ENCODE measurements around the gene GPRASP3. TPM values are rescaled to one million over a fixed set of nuclear protein-coding genes. Genes with fewer than 3 reads are reported as not detected.

The GPRASP3 gene
- polyA plus RNA-seq, 1 donor from 2014 or later: 16.4 TPM

DNA sequence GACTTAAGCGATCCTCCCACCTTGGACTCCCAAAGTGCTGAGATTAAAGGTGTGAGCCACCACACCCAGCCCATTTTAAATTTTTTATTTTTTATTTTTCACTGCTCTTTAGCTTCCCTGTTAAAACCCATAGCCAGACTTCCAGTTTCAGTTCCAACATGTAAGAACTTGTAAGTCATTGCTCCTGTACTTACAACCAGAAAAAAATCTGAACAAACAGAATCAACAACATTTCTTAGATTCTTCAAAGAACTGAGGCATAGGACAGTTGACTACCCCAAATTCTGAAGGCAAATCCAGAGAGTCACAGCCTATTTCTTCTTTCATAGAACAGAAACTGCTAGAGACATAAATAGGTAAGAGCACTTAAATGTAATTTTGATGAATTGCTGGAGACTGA is 8.1 kb downstream of the GPRASP3 start:
- no peaks in the 10 kb centered on the region for H3K79me2 ChIP-seq (replicated peaks; ENCODE audit: insufficient read depth, low read length)
- no peak overlapping the region for H3K4me3 ChIP-seq (ENCODE audit: low read length)
- H3K4me2 ChIP-seq (ENCODE audit: low read length): no peak overlapping the region
- no peaks in the 10 kb centered on the region for H3K27me3 ChIP-seq (ENCODE audit: insufficient read depth, low read depth, low read length)
- no peaks in the 10 kb centered on the region for H3K36me3 ChIP-seq (ENCODE audit: insufficient read depth, low read length)
- H3K9me2 ChIP-seq (ENCODE audit: insufficient read depth, low read length): no peaks in the 10 kb centered on the region
- H3F3A ChIP-seq (ENCODE audit: insufficient read depth, low read length, poor library complexity, severe bottlenecking): no peaks in the 10 kb centered on the region
- no peak overlapping the region for H3K27ac ChIP-seq (ENCODE audit: low read length)
- no peak overlapping the region for H2AFZ ChIP-seq (ENCODE audit: low read depth, low read length)
- no peaks in the 10 kb centered on the region for H3K9me3 ChIP-seq (ENCODE audit: low read length)
- no peak overlapping the region for H3K9ac ChIP-seq (ENCODE audit: low read length)
- H4K20me1 ChIP-seq (ENCODE audit: insufficient read depth): no peaks in the 10 kb centered on the region
- TF ChIP-seq EZH2 (IDR thresholded peaks at IDR 0.05; ENCODE audit: borderline replicate concordance, insufficient read depth, low read length, poor library complexity, severe bottlenecking) (no peak), EP300 (conservative IDR thresholded peaks at IDR 0.05; ENCODE audit: poor library complexity, severe bottlenecking) (no peak), RAD21 (conservative IDR thresholded peaks at IDR 0.05) (no peak), TAF1 (IDR thresholded peaks at IDR 0.05; ENCODE audit: low read depth) (no peak), POLR2AphosphoS5 (IDR thresholded peaks at IDR 0.05) (no peak), MXI1 (conservative IDR thresholded peaks at IDR 0.05; ENCODE audit: poor library complexity, severe bottlenecking) (no peak)
- TF ChIP-seq, protein P1, sequence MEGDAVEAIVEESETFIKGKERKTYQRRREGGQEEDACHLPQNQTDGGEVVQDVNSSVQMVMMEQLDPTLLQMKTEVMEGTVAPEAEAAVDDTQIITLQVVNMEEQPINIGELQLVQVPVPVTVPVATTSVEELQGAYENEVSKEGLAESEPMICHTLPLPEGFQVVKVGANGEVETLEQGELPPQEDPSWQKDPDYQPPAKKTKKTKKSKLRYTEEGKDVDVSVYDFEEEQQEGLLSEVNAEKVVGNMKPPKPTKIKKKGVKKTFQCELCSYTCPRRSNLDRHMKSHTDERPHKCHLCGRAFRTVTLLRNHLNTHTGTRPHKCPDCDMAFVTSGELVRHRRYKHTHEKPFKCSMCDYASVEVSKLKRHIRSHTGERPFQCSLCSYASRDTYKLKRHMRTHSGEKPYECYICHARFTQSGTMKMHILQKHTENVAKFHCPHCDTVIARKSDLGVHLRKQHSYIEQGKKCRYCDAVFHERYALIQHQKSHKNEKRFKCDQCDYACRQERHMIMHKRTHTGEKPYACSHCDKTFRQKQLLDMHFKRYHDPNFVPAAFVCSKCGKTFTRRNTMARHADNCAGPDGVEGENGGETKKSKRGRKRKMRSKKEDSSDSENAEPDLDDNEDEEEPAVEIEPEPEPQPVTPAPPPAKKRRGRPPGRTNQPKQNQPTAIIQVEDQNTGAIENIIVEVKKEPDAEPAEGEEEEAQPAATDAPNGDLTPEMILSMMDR (IDR thresholded peaks at IDR 0.05; ENCODE audit: poor library complexity, severe bottlenecking): no peak
- TF ChIP-seq, protein P2, sequence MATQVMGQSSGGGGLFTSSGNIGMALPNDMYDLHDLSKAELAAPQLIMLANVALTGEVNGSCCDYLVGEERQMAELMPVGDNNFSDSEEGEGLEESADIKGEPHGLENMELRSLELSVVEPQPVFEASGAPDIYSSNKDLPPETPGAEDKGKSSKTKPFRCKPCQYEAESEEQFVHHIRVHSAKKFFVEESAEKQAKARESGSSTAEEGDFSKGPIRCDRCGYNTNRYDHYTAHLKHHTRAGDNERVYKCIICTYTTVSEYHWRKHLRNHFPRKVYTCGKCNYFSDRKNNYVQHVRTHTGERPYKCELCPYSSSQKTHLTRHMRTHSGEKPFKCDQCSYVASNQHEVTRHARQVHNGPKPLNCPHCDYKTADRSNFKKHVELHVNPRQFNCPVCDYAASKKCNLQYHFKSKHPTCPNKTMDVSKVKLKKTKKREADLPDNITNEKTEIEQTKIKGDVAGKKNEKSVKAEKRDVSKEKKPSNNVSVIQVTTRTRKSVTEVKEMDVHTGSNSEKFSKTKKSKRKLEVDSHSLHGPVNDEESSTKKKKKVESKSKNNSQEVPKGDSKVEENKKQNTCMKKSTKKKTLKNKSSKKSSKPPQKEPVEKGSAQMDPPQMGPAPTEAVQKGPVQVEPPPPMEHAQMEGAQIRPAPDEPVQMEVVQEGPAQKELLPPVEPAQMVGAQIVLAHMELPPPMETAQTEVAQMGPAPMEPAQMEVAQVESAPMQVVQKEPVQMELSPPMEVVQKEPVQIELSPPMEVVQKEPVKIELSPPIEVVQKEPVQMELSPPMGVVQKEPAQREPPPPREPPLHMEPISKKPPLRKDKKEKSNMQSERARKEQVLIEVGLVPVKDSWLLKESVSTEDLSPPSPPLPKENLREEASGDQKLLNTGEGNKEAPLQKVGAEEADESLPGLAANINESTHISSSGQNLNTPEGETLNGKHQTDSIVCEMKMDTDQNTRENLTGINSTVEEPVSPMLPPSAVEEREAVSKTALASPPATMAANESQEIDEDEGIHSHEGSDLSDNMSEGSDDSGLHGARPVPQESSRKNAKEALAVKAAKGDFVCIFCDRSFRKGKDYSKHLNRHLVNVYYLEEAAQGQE (IDR thresholded peaks at IDR 0.05; ENCODE audit: borderline replicate concordance): no peak

DNA sequence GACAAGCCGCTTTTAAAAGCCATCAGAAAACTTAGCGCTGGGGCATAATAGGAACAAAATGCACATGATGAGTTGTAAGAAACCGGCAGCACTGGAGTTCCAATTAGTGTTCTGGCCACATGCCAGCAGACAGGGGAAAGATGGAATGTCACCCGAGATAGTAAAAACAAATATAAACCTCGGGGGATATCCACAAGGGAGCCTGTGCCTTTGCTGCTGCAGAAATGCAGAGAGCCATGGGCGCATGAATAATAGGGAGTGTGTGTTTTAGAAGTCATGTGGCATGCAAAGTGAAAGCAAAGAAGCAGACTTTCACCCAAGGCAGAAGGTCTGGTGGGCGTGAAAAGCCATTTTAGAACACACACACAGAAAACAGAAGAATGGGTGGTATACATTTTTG is 19.1 kb downstream of the GPRASP3 start:
- Histone ChIP-seq H3K9me2 (ENCODE audit: insufficient read depth, low read length) (no peaks in the 10 kb centered on the region), H3K27me3 (ENCODE audit: insufficient read depth, low read depth, low read length) (no peaks in the 10 kb centered on the region), H3K9me3 (ENCODE audit: low read length) (no peaks in the 10 kb centered on the region), H3K4me3 (ENCODE audit: low read length) (no peak overlapping the region), H2AFZ (ENCODE audit: low read depth, low read length) (no peak overlapping the region), H3K79me2 (replicated peaks; ENCODE audit: insufficient read depth, low read length) (no peaks in the 10 kb centered on the region), H3K9ac (ENCODE audit: low read length) (no peak overlapping the region), H3F3A (ENCODE audit: insufficient read depth, low read length, poor library complexity, severe bottlenecking) (no peaks in the 10 kb centered on the region), H3K27ac (ENCODE audit: low read length) (no peak overlapping the region), H4K20me1 (ENCODE audit: insufficient read depth) (no peaks in the 10 kb centered on the region), H3K4me2 (ENCODE audit: low read length) (no peak overlapping the region), H3K36me3 (ENCODE audit: insufficient read depth, low read length) (no peaks in the 10 kb centered on the region)
- TF ChIP-seq EP300 (conservative IDR thresholded peaks at IDR 0.05; ENCODE audit: poor library complexity, severe bottlenecking) (no peak), EZH2 (IDR thresholded peaks at IDR 0.05; ENCODE audit: borderline replicate concordance, insufficient read depth, low read length, poor library complexity, severe bottlenecking) (no peak), RAD21 (conservative IDR thresholded peaks at IDR 0.05) (no peak), TAF1 (IDR thresholded peaks at IDR 0.05; ENCODE audit: low read depth) (no peak), MXI1 (conservative IDR thresholded peaks at IDR 0.05; ENCODE audit: poor library complexity, severe bottlenecking) (no peak), POLR2AphosphoS5 (IDR thresholded peaks at IDR 0.05) (no peak), SMC3 (conservative IDR thresholded peaks at IDR 0.05; ENCODE audit: poor library complexity) (no peak)
- TF ChIP-seq, protein P1 (IDR thresholded peaks at IDR 0.05; ENCODE audit: poor library complexity, severe bottlenecking): no peak
- TF ChIP-seq, protein P2 (IDR thresholded peaks at IDR 0.05; ENCODE audit: borderline replicate concordance): no peak

All from neural cell (in vitro differentiated cells).